ENCODE data around the gene ABCA6.

ABCA6 gene

DNA sequence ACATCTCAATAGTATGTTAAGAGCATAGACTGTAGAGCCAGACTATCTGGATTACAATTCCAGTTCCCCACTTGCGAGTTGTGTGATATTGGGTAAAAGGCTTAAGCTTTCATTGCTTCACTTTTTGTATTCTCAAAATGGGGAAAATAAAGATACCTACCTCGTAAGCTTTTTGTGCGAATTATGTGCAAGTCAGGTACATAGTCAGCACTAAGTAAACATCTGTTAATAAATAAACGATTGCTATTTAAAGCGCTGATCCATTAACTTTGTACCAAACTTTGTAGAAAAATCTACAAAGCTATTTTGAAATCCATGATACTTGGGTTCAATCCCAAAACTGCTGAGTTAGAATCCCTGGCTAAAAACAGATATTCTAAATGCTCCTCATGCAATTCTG lies 19.6 kb downstream of the ABCA6 start:
- TF ChIP-seq, protein P1, sequence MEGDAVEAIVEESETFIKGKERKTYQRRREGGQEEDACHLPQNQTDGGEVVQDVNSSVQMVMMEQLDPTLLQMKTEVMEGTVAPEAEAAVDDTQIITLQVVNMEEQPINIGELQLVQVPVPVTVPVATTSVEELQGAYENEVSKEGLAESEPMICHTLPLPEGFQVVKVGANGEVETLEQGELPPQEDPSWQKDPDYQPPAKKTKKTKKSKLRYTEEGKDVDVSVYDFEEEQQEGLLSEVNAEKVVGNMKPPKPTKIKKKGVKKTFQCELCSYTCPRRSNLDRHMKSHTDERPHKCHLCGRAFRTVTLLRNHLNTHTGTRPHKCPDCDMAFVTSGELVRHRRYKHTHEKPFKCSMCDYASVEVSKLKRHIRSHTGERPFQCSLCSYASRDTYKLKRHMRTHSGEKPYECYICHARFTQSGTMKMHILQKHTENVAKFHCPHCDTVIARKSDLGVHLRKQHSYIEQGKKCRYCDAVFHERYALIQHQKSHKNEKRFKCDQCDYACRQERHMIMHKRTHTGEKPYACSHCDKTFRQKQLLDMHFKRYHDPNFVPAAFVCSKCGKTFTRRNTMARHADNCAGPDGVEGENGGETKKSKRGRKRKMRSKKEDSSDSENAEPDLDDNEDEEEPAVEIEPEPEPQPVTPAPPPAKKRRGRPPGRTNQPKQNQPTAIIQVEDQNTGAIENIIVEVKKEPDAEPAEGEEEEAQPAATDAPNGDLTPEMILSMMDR (IDR thresholded peaks at IDR 0.05; ENCODE audit: low read depth, low read length, missing control alignments), result no peak
- H3K4me3 ChIP-seq (ENCODE audit: low read depth, low read length), result no peak overlapping the region
- no peak for DNase-seq (ENCODE audit: low read depth)

DNA sequence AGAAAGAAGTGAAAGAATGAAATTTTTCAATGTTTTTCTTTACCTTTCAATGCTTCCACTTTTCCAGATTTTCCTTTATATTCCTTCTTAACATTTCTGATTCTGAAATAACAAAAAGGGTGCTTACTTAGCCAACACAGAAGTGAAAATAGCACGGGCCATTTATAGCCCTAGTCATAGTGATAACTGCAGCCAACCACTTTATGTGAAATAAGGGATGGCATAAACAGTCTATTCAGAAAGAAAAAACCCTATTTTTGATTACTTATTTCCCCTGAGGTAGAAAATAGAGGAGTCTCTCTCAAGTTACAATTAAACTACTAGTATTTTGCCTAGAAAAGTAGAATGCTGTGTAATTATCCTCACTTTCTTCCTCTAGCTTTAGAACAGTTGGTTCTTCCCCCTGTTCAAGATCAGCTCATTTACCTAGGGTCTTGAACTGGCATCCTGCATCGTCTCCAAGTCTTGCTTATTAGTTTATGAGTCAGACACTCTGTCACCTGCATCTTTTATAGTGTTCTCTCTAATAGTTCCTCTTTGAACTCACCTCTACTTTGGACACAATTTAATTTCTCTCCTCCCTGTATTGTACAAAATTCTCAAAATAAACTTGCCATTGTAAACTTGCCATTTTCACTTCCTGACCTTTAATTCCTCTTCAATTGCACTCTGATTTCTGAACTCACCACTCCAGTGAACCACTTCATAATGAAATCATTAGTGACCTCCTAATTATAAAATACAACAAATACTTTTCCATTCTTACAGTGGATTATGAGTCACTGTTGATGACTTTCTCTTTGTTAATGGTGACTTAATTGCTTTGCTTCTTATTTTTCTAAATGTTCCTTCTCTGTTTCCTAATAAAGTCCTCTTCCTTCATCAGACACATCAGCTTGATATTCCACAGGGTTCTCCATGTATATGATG lies 23.6 kb downstream of the ABCA6 start:
- peak; percentile 48 for DNase-seq (ENCODE audit: low read depth)
- peak overlapping the region; percentile 21; the same call in 1 of the 2 replicates for H3K4me3 ChIP-seq (ENCODE audit: low read depth, low read length)
- TF ChIP-seq, protein P1 (IDR thresholded peaks at IDR 0.05; ENCODE audit: low read depth, low read length, missing control alignments), result no peak

DNA sequence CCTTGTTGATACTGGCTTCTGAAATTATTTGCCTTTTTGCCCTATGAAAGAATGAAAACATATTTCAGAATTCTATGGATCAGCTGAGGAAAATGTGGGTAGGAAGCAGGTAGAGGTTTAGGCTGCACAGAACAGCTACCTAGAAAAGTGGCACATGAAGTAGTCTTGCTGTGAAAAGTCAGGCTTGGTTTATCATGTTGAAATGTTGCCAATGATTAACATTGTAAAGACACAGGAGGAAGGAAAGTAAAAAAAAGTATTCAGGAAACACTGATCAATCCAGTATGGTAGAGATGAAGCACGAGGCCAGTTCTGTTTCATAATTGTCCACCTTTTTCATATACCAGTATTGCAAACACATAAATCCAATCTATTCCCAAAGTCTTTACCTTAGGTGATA lies 29.9 kb downstream of the ABCA6 start:
- DNase-seq (ENCODE audit: low read depth), result no peak
- TF ChIP-seq, protein P1 (IDR thresholded peaks at IDR 0.05; ENCODE audit: low read depth, low read length, missing control alignments), result no peak
- H3K4me3 ChIP-seq (ENCODE audit: low read depth, low read length), result no peak overlapping the region

DNA sequence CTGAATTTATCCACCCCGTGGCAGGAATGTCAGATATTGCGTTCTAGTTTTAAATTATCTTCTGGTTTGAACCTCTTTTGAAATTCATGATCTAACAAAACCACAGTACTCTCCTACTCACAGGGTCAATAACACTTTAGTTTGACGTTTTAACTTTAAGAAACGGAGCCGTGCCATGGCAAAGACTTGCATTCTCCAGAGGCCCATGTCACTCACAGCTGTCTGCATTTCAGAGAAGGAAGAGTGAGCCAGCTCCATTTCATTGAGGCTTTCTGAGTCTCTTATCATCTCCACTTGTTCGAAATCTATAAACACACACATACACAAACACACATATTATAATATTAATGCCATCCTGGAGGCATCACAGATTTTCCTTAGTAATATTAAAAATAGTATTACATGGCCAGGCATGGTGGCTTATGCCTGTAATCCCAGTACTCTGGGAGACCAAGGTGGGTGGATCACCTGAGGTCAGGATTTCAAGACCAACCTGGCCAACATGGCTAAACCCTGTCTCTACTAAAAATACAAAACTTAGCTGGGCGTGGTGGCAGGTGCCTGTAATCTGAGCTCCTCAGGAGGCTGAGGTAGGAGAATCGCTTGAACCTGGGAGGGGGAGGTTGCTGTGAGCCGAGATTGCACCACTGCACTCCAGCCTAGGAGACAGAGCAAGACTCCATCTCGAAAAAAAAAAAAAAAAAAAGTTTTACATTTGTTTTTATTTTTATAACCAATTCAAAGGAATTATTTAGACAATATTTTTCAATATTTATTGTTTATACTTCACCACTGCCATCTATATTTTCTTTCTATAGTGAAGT lies 35.6 kb downstream of the ABCA6 start:
- no peak overlapping the region for H3K4me3 ChIP-seq (ENCODE audit: low read depth, low read length)
- TF ChIP-seq, protein P1 (IDR thresholded peaks at IDR 0.05; ENCODE audit: low read depth, low read length, missing control alignments), result no peak
- DNase-seq (ENCODE audit: low read depth), result no peak

DNA sequence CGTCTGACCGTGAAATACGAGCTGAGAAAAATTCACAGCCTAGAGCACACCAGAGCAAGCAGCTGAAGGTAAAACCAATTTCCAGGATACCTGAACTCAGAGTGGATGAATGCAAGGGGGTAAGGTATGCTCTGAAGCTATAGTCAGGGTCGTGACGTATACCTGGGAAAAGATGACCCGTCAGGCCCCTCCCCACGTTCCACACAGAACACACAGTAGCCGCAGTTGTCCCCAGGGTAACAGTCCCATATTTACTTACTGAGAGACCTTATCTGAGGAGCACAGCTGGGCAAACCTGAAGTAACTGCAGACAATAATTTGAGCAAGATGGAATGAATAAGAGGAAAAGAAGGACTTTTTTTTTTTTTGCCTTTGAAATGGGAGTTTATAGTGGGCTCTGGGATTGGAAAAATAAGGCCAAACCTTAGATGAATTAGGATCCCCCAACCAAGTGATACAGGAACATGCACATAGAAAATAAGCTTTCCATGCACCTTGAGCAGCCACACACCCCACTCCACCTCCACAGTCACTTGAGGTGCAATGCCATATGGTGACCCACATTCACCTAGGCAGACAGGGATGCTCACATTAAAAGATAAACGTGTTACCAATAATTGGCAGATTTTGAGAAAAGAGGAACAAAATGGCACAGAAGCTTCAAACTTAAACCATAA lies 38.0 kb downstream of the ABCA6 start:
- no peak overlapping the region for H3K4me3 ChIP-seq (ENCODE audit: low read depth, low read length)
- DNase-seq (ENCODE audit: low read depth), result no peak
- TF ChIP-seq, protein P1 (IDR thresholded peaks at IDR 0.05; ENCODE audit: low read depth, low read length, missing control alignments), result no peak

DNA sequence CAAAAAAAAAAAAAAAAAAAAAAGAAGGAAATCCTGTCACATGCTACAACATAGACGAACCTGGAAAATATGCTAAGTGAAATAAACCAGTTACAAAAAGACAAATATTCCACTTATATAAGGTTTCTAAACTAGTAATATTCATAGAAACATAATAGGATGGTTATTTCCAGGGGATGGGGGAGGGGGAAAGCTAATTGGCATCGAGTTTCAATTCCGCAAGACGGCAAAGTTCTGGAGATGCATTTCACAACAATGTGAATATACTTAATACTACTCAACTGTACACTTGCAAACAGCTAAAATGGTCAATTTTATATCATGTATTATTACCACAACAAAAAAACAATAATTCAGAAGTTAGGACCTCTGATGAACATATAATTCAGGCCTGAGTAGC lies 43.1 kb downstream of the ABCA6 start:
- DNase-seq (ENCODE audit: low read depth), result no peak
- H3K4me3 ChIP-seq (ENCODE audit: low read depth, low read length), result no peak overlapping the region
- TF ChIP-seq, protein P1 (IDR thresholded peaks at IDR 0.05; ENCODE audit: low read depth, low read length, missing control alignments), result no peak
